ENCODE results near the gene AHRR.

GRCh38 chr5:346229-346935 is 24.9 kb downstream of the AHRR start:
- no peak for TF ChIP-seq CTCF (IDR thresholded peaks at IDR 0.05)
- TF ChIP-seq POLR2A (IDR thresholded peaks at IDR 0.05): no peak
